H1 (cell line): ENCODE results near the gene PTPRH. TPM values are rescaled to one million over a fixed set of nuclear protein-coding genes. Genes with fewer than 3 reads are reported as not detected.

ENCODE experiments used
- CTCF ChIA-PET: fragments of 300-600 bp; sonication (Branson Sonifier 250); formaldehyde crosslinking; loops from one replicate; lab custom pipeline; 2021; ENCODE audit not compliant: partially characterized antibody; lab: Charles Lee
- POLR2A ChIA-PET: fragments of 300-600 bp; sonication (Branson Sonifier 250); formaldehyde crosslinking; loops from one replicate; lab custom pipeline; 2021; ENCODE audit warnings: inconsistent platforms; ENCODE audit not compliant: partially characterized antibody; lab: Charles Lee
- DNase-seq, 2 experiments: peaks; one replicate each; pipeline versions ENCODE4 v3.0.0 to v3.0.0-alpha.2; 2010 to 2022; ENCODE audit warnings: low spot score in 2 of 2, low read depth in 1 of 2, mixed read lengths in 1 of 2
- FAIRE-seq: peaks from 2 replicates; lab custom pipeline; 2011; peaks lifted over from hg19 to GRCh38; lab: Jason Lieb, UNC
- H2AFZ ChIP-seq: 2 replicates; pipeline ENCODE4 v1.8.1; 2012; ENCODE audit warnings: low read length, inconsistent platforms
- H2AK5ac ChIP-seq: 2 replicates; pipeline ENCODE4 v1.6.1; 2013; ENCODE audit warnings: low read depth, low read length
- H2BK120ac ChIP-seq: replicated peaks from 2 replicates; pipeline ENCODE3; 2013; ENCODE audit warnings: low read depth, low read length, inconsistent platforms
- H2BK12ac ChIP-seq: 2 replicates; pipeline ENCODE4 v1.6.1; 2013; ENCODE audit warnings: low read depth, low read length
- H2BK15ac ChIP-seq: 2 replicates; pipeline ENCODE4 v1.6.1; 2013; ENCODE audit warnings: low read length
- H2BK20ac ChIP-seq: 2 replicates; pipeline ENCODE4 v1.6.1; 2013; ENCODE audit warnings: low read length
- H2BK5ac ChIP-seq: 2 replicates; pipeline ENCODE4 v1.6.1; 2013; ENCODE audit warnings: low read depth, low read length
- H3K14ac ChIP-seq: 2 replicates; pipeline ENCODE4 v1.6.1; 2013; ENCODE audit warnings: inconsistent platforms; ENCODE audit not compliant: insufficient read length
- H3K18ac ChIP-seq: 2 replicates; pipeline ENCODE4 v1.6.1; 2013; ENCODE audit warnings: low read length; ENCODE audit errors: extremely low read depth
- H3K23ac ChIP-seq: 2 replicates; pipeline ENCODE4 v1.6.1; 2013; ENCODE audit warnings: inconsistent platforms; ENCODE audit not compliant: insufficient read length
- H3K23me2 ChIP-seq: 2 replicates; pipeline ENCODE4 v1.6.1; 2013; ENCODE audit warnings: low read depth, low read length
- H3K27ac ChIP-seq: 2 replicates; pipeline ENCODE4 v1.6.1; 2011; ENCODE audit warnings: low read depth, low read length, inconsistent platforms
- H3K27me3 ChIP-seq, 4 experiments: replicated peaks in 1 of 4; 1 replicate in 1 of 4; 2 replicates in 3 of 4; pipeline versions ENCODE4 v1.6.1 to v1.8.1; 2011 to 2013; ENCODE audit warnings: low read length in 3 of 4, mild to moderate bottlenecking in 3 of 4, inconsistent platforms in 2 of 4, mixed read lengths in 2 of 4, moderate library complexity in 1 of 4; ENCODE audit not compliant: control insufficient read depth in 3 of 4, insufficient read depth in 3 of 4; ENCODE audit errors: extremely low read depth in 1 of 4
- H3K36me3 ChIP-seq, 4 experiments: 2 replicates each; pipeline versions ENCODE4 v1.6.1 to v1.8.1; 2011 to 2013; ENCODE audit warnings: mild to moderate bottlenecking in 4 of 4, low read length in 3 of 4, moderate library complexity in 2 of 4, control low read depth in 1 of 4, inconsistent platforms in 1 of 4; ENCODE audit not compliant: insufficient read depth in 4 of 4, control insufficient read depth in 2 of 4
- H3K4ac ChIP-seq: replicated peaks from 2 replicates; pipeline ENCODE3; 2013; ENCODE audit warnings: low read length, low read depth, mixed read lengths, inconsistent platforms; ENCODE audit not compliant: insufficient read length
- H3K4me1 ChIP-seq, 4 experiments: replicated peaks in 1 of 4; 1 replicate in 1 of 4; 2 replicates in 3 of 4; pipeline versions ENCODE4 v1.6.1 to v1.8.1; 2011 to 2013; ENCODE audit warnings: low read length in 3 of 4, inconsistent platforms in 2 of 4, mixed read lengths in 1 of 4; ENCODE audit not compliant: insufficient read depth in 4 of 4, control insufficient read depth in 3 of 4
- H3K4me2 ChIP-seq, 2 experiments: 2 replicates each; pipeline versions ENCODE4 v1.6.1 to v1.8.1; 2011 to 2013; ENCODE audit warnings: low read depth in 2 of 2, low read length in 2 of 2, control low read depth in 1 of 2, inconsistent platforms in 1 of 2, mild to moderate bottlenecking in 1 of 2; ENCODE audit not compliant: insufficient read depth in 1 of 2
- H3K4me3 ChIP-seq, 4 experiments: fragments of 200-600, 300-600 bp in 1 of 4; sonication (generic), shearing (Covaris generic), sonication (Bioruptor Twin) in 1 of 4; 2 replicates each; pipeline versions ENCODE4 v1.5.1 to v1.8.1; 2011 to 2016; ENCODE audit warnings: low read length in 4 of 4, low read depth in 3 of 4, control low read depth in 2 of 4, inconsistent platforms in 2 of 4, mild to moderate bottlenecking in 2 of 4, mixed read lengths in 1 of 4, moderate library complexity in 1 of 4; ENCODE audit not compliant: insufficient read depth in 2 of 4; ENCODE audit errors: extremely low read depth in 1 of 4
- H3K56ac ChIP-seq: replicated peaks from 2 replicates; pipeline ENCODE3; 2013; ENCODE audit warnings: low read depth, mild to moderate bottlenecking, mixed read lengths, low read length, inconsistent platforms; ENCODE audit not compliant: insufficient read length
- H3K79me1 ChIP-seq: 2 replicates; pipeline ENCODE4 v1.6.1; 2013; ENCODE audit warnings: low read depth, low read length, control low read depth
- H3K79me2 ChIP-seq, 2 experiments: 2 replicates each; pipeline versions ENCODE4 v1.6.1 to v1.8.1; 2012 to 2013; ENCODE audit warnings: low read length in 2 of 2, mild to moderate bottlenecking in 2 of 2, inconsistent platforms in 1 of 2; ENCODE audit not compliant: insufficient read depth in 2 of 2, control insufficient read depth in 1 of 2
- H3K9ac ChIP-seq, 4 experiments: replicated peaks in 1 of 4; 1 replicate in 1 of 4; 2 replicates in 3 of 4; pipeline versions ENCODE4 v1.6.1 to v1.8.1; 2011 to 2013; ENCODE audit warnings: low read depth in 3 of 4, low read length in 3 of 4, control low read depth in 2 of 4, mild to moderate bottlenecking in 2 of 4, moderate library complexity in 2 of 4, inconsistent platforms in 1 of 4; ENCODE audit errors: extremely low read depth in 1 of 4
- H3K9me3 ChIP-seq, 2 experiments: 2 replicates each; pipeline versions ENCODE4 v1.6.1 to v1.8.1; 2012 to 2013; ENCODE audit warnings: mild to moderate bottlenecking in 2 of 2, moderate library complexity in 2 of 2, control low read depth in 1 of 2, inconsistent platforms in 1 of 2, low read depth in 1 of 2, low read length in 1 of 2, mixed read lengths in 1 of 2; ENCODE audit not compliant: insufficient read depth in 2 of 2
- H4K20me1 ChIP-seq, 2 experiments: replicated peaks in 1 of 2; 2 replicates each; pipeline versions ENCODE3 to v1.8.1; 2011 to 2013; ENCODE audit warnings: inconsistent platforms in 2 of 2, low read length in 2 of 2, mild to moderate bottlenecking in 1 of 2; ENCODE audit not compliant: insufficient read depth in 2 of 2, control insufficient read depth in 1 of 2
- H4K5ac ChIP-seq: 2 replicates; pipeline ENCODE4 v1.6.1; 2013; ENCODE audit warnings: low read length, low read depth, mixed read lengths, inconsistent platforms; ENCODE audit not compliant: insufficient read length
- H4K8ac ChIP-seq: 2 replicates; pipeline ENCODE4 v1.8.0; 2013; ENCODE audit warnings: mild to moderate bottlenecking, moderate library complexity, low read length, inconsistent platforms; ENCODE audit not compliant: insufficient read depth; ENCODE audit errors: extremely low read depth
- H4K91ac ChIP-seq: replicated peaks from 2 replicates; pipeline ENCODE3; 2013; ENCODE audit warnings: low read length, mixed read lengths, inconsistent platforms; ENCODE audit not compliant: insufficient read length
- ATF3 ChIP-seq: IDR thresholded peaks from 2 replicates; pipeline ENCODE4 v1.6.1; 2011; ENCODE audit warnings: low read depth, mild to moderate bottlenecking, low read length; ENCODE audit not compliant: insufficient read depth
- BACH1 ChIP-seq: IDR thresholded peaks from 2 replicates; pipeline ENCODE4 v1.6.1; 2012; ENCODE audit warnings: low read length, improper control_type of control experiment
- BRCA1 ChIP-seq: IDR thresholded peaks from 2 replicates; pipeline ENCODE4 v1.6.1; 2012; ENCODE audit warnings: low read depth, low read length, improper control_type of control experiment
- CEBPB ChIP-seq: IDR thresholded peaks from 2 replicates; pipeline ENCODE4 v1.6.1; 2012; ENCODE audit warnings: low read depth, low read length
- CHD2 ChIP-seq: IDR thresholded peaks from 2 replicates; pipeline ENCODE4 v1.6.1; 2012; ENCODE audit warnings: low read length, improper control_type of control experiment
- CREB1 ChIP-seq: IDR thresholded peaks from 2 replicates; pipeline ENCODE4 v1.6.1; 2012; ENCODE audit warnings: inconsistent platforms
- EP300 ChIP-seq, 2 experiments: IDR thresholded peaks; 1 replicate in 1 of 2; 2 replicates in 1 of 2; pipeline ENCODE4 v1.6.1; 2011 to 2012; ENCODE audit warnings: low read depth in 2 of 2, low read length in 2 of 2, mild to moderate bottlenecking in 2 of 2, borderline replicate concordance in 1 of 2, inconsistent platforms in 1 of 2, moderate library complexity in 1 of 2
- HDAC6 ChIP-seq: IDR thresholded peaks from one replicate; pipeline ENCODE4 v1.7.1; 2012; ENCODE audit warnings: low read depth, mild to moderate bottlenecking, inconsistent platforms, low read length, moderate library complexity
- NRF1 ChIP-seq: IDR thresholded peaks from 2 replicates; pipeline ENCODE4 v1.6.1; 2011; ENCODE audit warnings: mild to moderate bottlenecking, low read depth, low read length, improper control_type of control experiment
- RBBP5 ChIP-seq: IDR thresholded peaks from 2 replicates; pipeline ENCODE4 v1.7.1; 2012; ENCODE audit warnings: low read depth, mild to moderate bottlenecking, inconsistent platforms, low read length, moderate library complexity, borderline replicate concordance
- SIRT6 ChIP-seq: IDR thresholded peaks from one replicate; pipeline ENCODE4 v1.7.1; 2012; ENCODE audit warnings: low read length, inconsistent platforms
- SP2 ChIP-seq: IDR thresholded peaks from 2 replicates; pipeline ENCODE4 v1.6.1; 2012; ENCODE audit warnings: mild to moderate bottlenecking, low read length, inconsistent platforms
- WGBS, 2 experiments: shearing (Covaris generic) in 1 of 2; methylation state at CpG; one replicate each; pipeline versions ENCODE4 v1.1.6 to v1.1.7; 2013 to 2015; ENCODE audit warnings: low lambda C conversion rate in 2 of 2, mixed read lengths in 2 of 2, inconsistent platforms in 1 of 2, low coverage in 1 of 2, missing lambda C conversion rate in 1 of 2; ENCODE audit not compliant: insufficient replicate concordance in 2 of 2, insufficient coverage in 1 of 2, insufficient read length in 1 of 2; ENCODE audit errors: extremely low coverage in 1 of 2, missing lambda C conversion rate in 1 of 2; 5-methylcytosine and 5-hydroxymethylcytosine counted together
- polyA plus RNA-seq, 7 experiments: library from polyadenylated mRNA; depleted of rRNA in 3 of 7; stranded (reverse) in 5 of 7; unstranded in 2 of 7; fragments of >200 nt in 5 of 7; fragments of 200-250 nt in 2 of 7; gene quantifications; 1 replicate in 5 of 7; 2 replicates in 1 of 7; 4 replicates in 1 of 7; pipeline versions ENCODE4 v1.2.1 to v1.2.3, GENCODE V29; 2011 to 2013; ENCODE audit warnings: missing spikeins in 2 of 7, mixed read lengths in 2 of 7
- total RNA-seq: library from RNA; stranded (reverse); fragmentation: NEBNext Ultra II Directional; extraction: Animal tissue kit (Norgen Biotek cat#: 25700); gene quantifications from 2 replicates; pipeline ENCODE4 v1.2.1, GENCODE V29; 2021
- TF ChIP-seq, protein P1 (sequence below): IDR thresholded peaks from 2 replicates; pipeline ENCODE4 v1.6.1; 2012; ENCODE audit warnings: inconsistent platforms
- TF ChIP-seq, protein P2 (sequence below): IDR thresholded peaks from 2 replicates; pipeline ENCODE4 v1.6.1; 2011; ENCODE audit warnings: low read length, improper control_type of control experiment

The PTPRH gene
- total and polyA plus RNA-seq, 2 of the 8 experiments (the other 6 are each of a cell fraction or from before 2014, with no cell fraction given): 0.30 to 0.39 TPM

DNA sequence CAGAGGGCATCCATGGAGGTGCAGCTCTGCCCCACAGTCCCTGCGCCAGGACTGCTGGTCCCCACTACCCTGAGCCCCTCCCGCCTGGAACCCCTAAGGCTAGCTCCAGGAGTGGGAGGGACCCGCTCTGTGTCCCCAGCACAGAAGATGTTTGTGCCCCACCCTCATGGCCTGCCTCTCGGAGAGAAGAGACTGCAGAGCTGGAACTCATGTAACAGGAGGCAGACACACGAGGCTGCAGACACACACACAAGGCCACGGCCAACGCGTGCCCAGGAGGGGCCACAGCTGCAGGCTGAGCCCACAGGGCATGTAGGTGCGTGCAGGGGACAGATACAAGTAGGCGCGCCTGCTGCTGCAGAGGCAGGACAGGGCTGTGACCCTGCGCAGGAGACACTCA lies 29.7 kb upstream of the PTPRH start:
- TF ChIP-seq BACH1 (no peak), CHD2 (no peak), HDAC6 (no peak), SP2 (no peak), CREB1 (no peak), RBBP5 (no peak), SIRT6 (no peak), ATF3 (no peak), CEBPB (no peak), BRCA1 (no peak), EP300 (IDR thresholded peaks at IDR 0.05; ENCODE audit: borderline replicate concordance in 1 of 2, low read depth in 2 of 2, low read length in 2 of 2) (no peak), NRF1 (no peak)
- TF ChIP-seq, protein P1, sequence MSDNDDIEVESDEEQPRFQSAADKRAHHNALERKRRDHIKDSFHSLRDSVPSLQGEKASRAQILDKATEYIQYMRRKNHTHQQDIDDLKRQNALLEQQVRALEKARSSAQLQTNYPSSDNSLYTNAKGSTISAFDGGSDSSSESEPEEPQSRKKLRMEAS: no peak
- TF ChIP-seq, protein P2, sequence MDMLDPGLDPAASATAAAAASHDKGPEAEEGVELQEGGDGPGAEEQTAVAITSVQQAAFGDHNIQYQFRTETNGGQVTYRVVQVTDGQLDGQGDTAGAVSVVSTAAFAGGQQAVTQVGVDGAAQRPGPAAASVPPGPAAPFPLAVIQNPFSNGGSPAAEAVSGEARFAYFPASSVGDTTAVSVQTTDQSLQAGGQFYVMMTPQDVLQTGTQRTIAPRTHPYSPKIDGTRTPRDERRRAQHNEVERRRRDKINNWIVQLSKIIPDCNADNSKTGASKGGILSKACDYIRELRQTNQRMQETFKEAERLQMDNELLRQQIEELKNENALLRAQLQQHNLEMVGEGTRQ: no peak
- Histone ChIP-seq H3K4ac (no peak overlapping the region), H3K79me2 (no peaks in the 10 kb centered on the region), H2BK5ac (no peak overlapping the region), H4K5ac (no peak overlapping the region), H3K23me2 (no peaks in the 10 kb centered on the region), H3K14ac (no peak overlapping the region), H3K79me1 (no peaks in the 10 kb centered on the region; the same call in 1 of the 2 replicates), H3K4me2 (no peak overlapping the region), H4K20me1 (peaks cover 0 to 12% of the 10 kb centered on the region in 2 experiments), H2BK20ac (no peak overlapping the region), H3K56ac (no peak overlapping the region), H3K27me3 (no peaks in the 10 kb centered on the region), H3K27ac (no peak overlapping the region), H4K91ac (no peak overlapping the region), H2AK5ac (no peak overlapping the region), H3K4me3 (no peak overlapping the region), H4K8ac (no peak overlapping the region), H3K23ac (no peak overlapping the region), H2BK15ac (no peak overlapping the region), H3K4me1 (no peaks in the 10 kb centered on the region), H3K18ac (no peak overlapping the region), H2BK12ac (no peak overlapping the region), H2BK120ac (no peak overlapping the region), H3K9ac (no peak overlapping the region), H3K36me3 (peaks cover 15 to 60% (median 49%) of the 10 kb centered on the region in 4 experiments), H2AFZ (no peak overlapping the region), H3K9me3 (no peaks in the 10 kb centered on the region)
- ChIA-PET POLR2A (no interaction called here), CTCF (interaction anchor here (0.6 to 8.4 kb wide), 2 partner anchors 11 to 17 kb away, joined by 3 to 32 read pairs; no protein-coding TSS in a partner anchor)
- 84% methylated on average over 12 of the region's 12 CpGs; no CpG with 5 or more reads in 1 of the 2 experiments for WGBS, 2 experiments
- FAIRE-seq (no peak), DNase-seq (no peak)
